Progenitor cell of endocrine pancreas (in vitro differentiated cells): ENCODE data around the gene BACE2. TPM values are rescaled to one million over a fixed set of nuclear protein-coding genes. Genes with fewer than 3 reads are reported as not detected.
"Not testable (repeated sequence)": the region's sequence is repeated elsewhere in the genome, so short reads cannot be mapped to it uniquely, and the experiment has no call there.

Experiments
- DNase-seq: peaks from one replicate; pipeline ENCODE4 v3.0.0; 2021; ENCODE audit warnings: low spot score; ENCODE audit not compliant: unreplicated experiment
- H3K27ac Mint-ChIP-seq: 2 replicates; pipeline ENCODE4 v1.8.0; 2021; ENCODE audit warnings: mild to moderate bottlenecking, moderate library complexity, mixed read lengths
- H3K27me3 Mint-ChIP-seq: 2 replicates; pipeline ENCODE4 v1.8.0; 2021; ENCODE audit warnings: mixed read lengths
- H3K36me3 Mint-ChIP-seq: 2 replicates; pipeline ENCODE4 v1.8.0; 2022; ENCODE audit warnings: mixed read lengths; ENCODE audit not compliant: insufficient read depth
- H3K4me1 Mint-ChIP-seq: 2 replicates; pipeline ENCODE4 v1.8.0; 2021; ENCODE audit warnings: low read depth, mixed read lengths
- H3K4me3 Mint-ChIP-seq: 2 replicates; pipeline ENCODE4 v1.8.0; 2021; ENCODE audit warnings: low read depth, mild to moderate bottlenecking, moderate library complexity, mixed read lengths
- H3K9me3 Mint-ChIP-seq: 2 replicates; pipeline ENCODE4 v1.8.0; 2021; ENCODE audit warnings: low read depth, mixed read lengths
- total RNA-seq: library from RNA; stranded (reverse); gene quantifications from 2 replicates; pipeline ENCODE4 v1.2.1, GENCODE V29; 2021
- TF ChIP-seq, protein P1 (sequence below): fragments of 200-600 bp; sonication (generic); IDR thresholded peaks from one replicate; pipeline ENCODE4 v1.5.0; 2021; ENCODE audit warnings: antibody characterized with exemption, mild to moderate bottlenecking; ENCODE audit not compliant: unreplicated experiment

BACE2 gene
- total RNA-seq, 1 donor from 2014 or later = 13.4 TPM

DNA sequence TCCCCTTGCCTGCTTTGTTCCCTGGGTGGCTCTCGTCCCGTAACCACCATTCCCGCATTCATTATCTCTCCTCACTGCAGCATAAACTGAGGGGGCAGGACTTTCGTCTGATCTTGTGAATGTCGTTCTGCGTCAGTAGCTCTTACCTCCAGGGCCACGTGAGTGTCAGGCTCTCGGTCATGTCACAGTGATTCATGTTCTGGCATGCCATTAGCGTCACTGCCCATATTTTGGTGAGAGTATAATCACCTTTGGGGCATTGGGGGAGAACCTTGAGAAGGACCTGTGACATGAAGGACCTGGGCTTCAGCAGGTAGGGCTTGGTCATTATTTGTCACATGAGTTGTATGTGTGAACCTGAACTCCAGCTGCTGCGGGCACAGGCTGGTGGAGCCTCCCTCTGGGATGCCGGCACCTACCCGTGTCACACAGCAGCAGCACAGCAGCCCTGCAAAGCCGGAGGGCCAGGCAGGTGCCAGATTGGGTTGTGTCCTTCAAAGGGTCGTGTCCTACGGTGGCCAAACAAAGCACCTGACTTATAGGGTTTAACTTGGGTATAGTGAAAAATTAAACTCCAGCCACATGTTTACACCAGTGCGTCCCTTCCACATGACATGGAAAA is 68.5 kb downstream of the BACE2 start:
- no peak for DNase-seq
- H3K27ac Mint-ChIP-seq = no peak overlapping the region
- peaks cover 5% of the 10 kb centered on the region for H3K4me1 Mint-ChIP-seq
- H3K4me3 Mint-ChIP-seq = no peak overlapping the region
- H3K9me3 Mint-ChIP-seq = no peaks in the 10 kb centered on the region
- TF ChIP-seq, protein P1, sequence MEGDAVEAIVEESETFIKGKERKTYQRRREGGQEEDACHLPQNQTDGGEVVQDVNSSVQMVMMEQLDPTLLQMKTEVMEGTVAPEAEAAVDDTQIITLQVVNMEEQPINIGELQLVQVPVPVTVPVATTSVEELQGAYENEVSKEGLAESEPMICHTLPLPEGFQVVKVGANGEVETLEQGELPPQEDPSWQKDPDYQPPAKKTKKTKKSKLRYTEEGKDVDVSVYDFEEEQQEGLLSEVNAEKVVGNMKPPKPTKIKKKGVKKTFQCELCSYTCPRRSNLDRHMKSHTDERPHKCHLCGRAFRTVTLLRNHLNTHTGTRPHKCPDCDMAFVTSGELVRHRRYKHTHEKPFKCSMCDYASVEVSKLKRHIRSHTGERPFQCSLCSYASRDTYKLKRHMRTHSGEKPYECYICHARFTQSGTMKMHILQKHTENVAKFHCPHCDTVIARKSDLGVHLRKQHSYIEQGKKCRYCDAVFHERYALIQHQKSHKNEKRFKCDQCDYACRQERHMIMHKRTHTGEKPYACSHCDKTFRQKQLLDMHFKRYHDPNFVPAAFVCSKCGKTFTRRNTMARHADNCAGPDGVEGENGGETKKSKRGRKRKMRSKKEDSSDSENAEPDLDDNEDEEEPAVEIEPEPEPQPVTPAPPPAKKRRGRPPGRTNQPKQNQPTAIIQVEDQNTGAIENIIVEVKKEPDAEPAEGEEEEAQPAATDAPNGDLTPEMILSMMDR = no peak
- no peaks in the 10 kb centered on the region for H3K27me3 Mint-ChIP-seq
- H3K36me3 Mint-ChIP-seq = peaks cover 5% of the 10 kb centered on the region

DNA sequence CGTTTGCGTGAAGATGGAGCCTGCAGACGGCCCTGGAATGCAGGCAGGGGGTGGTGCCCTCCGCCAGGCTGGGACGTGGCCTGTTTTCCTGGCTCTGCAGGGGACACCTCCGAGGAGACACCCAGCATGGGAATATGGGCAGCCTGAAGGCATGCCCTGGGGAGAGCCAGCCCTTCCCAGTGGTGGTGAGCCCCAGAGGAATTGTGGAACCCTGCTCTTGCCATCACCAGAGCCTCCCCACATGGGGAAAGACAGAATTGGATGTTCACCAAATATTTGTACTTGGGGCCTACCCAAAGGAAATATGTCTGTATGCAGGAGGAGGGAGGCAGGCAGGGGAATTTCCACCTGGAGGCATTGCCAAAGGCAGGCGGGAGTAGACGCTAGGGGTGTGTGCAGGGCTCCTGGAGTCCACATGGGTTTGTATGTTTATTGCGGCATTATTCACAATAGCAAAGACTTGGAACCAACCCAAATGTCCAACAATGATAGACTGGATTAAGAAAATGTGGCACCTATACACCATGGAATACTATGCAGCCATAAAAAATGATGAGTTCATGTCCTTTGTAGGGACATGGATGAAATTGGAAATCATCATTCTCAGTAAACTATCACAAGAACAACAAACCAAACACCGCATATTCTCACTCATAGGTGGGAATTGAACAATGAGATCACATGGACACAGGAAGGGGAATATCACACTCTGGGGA is 70.3 kb downstream of the BACE2 start:
- H3K9me3 Mint-ChIP-seq, H3K4me1 Mint-ChIP-seq, H3K27me3 Mint-ChIP-seq, H3K36me3 Mint-ChIP-seq, DNase-seq, H3K27ac Mint-ChIP-seq, H3K4me3 Mint-ChIP-seq: not testable (repeated sequence)

DNA sequence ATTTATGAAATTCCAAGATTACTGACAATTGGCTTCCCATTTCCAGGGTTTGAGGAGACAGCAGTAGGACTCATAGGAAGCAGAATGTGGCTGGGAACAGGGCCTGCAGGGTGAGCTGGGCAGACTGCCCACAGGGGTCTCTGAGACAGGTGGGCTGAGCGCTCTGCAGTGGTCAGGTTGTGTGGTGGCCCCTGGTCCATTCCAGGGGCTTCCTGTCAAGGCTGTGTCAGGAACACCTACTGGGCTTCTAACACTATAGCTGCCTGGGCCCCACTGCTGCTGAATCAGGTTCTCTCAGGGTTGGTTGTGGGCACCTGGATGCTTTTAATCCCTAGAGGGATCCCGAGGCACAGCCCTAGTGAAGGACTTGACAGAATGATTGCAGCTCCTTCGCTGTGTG is 72.1 kb downstream of the BACE2 start:
- Mint-ChIP-seq H3K4me1 (peaks cover 5% of the 10 kb centered on the region), H3K9me3 (no peaks in the 10 kb centered on the region), H3K27me3 (no peaks in the 10 kb centered on the region), H3K4me3 (no peak overlapping the region), H3K27ac (peak overlapping the region; percentile 23), H3K36me3 (peaks cover 6% of the 10 kb centered on the region)
- no peak for DNase-seq
- TF ChIP-seq, protein P1 = no peak

DNA sequence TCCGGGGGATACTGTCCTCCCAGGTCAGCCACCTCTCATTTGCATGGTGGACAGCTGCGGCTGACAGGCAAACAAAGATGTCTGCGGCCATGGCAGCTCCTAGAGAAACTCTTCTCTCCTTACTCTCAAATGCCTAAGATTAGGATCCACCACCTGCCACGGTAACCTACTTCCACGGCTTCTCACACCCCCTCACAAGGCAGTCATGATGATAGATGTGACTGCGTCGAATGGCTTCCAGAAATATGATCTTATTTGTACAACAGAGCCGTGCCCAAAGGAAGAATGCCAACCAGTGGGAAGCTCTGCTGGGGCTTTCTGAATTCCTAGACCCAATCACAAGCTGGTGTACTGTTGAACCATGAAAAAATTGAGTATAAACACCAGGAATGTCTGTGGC is 73.4 kb downstream of the BACE2 start:
- Mint-ChIP-seq H3K4me3 (no peak overlapping the region), H3K27ac (no peak overlapping the region), H3K4me1 (peaks cover 5% of the 10 kb centered on the region), H3K36me3 (peaks cover 6% of the 10 kb centered on the region), H3K27me3 (no peaks in the 10 kb centered on the region), H3K9me3 (no peaks in the 10 kb centered on the region)
- TF ChIP-seq, protein P1 = no peak
- no peak for DNase-seq

DNA sequence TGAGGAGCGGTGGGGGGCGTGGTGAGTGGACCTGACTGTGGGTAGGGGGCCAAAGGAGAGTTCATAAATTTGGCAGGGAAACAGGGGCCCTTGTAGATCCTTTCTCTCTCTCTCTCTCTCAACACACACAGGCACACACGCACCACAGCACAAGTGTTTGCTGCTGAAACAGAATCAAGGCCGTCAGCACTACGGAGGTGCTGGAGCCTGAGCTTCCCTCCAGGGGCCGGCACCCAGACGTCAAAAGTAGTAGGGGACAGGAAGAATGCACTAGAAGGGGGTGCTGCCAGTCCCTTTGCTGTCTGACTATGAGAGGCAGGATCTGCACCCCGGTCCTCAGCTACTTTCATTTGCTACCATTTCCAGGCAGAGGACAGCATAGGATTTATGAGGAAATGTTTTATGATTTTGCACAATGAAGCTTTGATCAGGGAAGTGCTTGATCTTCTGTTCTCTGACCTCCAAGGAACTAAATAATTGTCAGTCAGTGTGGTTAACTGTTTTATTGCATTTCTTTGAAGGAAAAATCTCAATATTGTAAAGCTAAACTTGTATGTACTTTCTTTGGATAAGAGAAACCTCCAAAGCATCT is 74.4 kb downstream of the BACE2 start:
- Mint-ChIP-seq H3K27me3 (no peaks in the 10 kb centered on the region), H3K27ac (no peak overlapping the region), H3K9me3 (no peaks in the 10 kb centered on the region), H3K36me3 (peaks cover 10% of the 10 kb centered on the region), H3K4me3 (no peak overlapping the region), H3K4me1 (peaks cover 5% of the 10 kb centered on the region)
- DNase-seq = no peak
- TF ChIP-seq, protein P1 = no peak

DNA sequence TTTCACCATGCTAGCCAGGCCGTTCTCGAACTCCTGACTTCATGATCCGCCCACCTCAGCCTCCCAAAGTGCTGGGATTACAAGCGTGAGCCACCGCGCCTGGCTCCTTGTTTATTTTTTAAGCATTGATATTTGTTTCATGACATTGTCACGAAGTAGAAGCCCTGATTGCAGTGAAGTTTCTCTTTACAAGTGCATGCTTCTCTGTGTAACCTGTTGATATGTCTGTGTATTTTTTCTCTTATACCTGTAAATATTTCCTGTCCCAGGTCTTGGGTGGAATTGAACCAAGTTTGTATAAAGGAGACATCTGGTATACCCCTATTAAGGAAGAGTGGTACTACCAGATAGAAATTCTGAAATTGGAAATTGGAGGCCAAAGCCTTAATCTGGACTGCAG is 75.1 kb downstream of the BACE2 start:
- peaks cover 5% of the 10 kb centered on the region for H3K4me1 Mint-ChIP-seq
- no peaks in the 10 kb centered on the region for H3K27me3 Mint-ChIP-seq
- H3K27ac Mint-ChIP-seq = no peak overlapping the region
- TF ChIP-seq, protein P1 = no peak
- DNase-seq = no peak
- no peaks in the 10 kb centered on the region for H3K9me3 Mint-ChIP-seq
- peaks cover 10% of the 10 kb centered on the region for H3K36me3 Mint-ChIP-seq
- H3K4me3 Mint-ChIP-seq = no peak overlapping the region

DNA sequence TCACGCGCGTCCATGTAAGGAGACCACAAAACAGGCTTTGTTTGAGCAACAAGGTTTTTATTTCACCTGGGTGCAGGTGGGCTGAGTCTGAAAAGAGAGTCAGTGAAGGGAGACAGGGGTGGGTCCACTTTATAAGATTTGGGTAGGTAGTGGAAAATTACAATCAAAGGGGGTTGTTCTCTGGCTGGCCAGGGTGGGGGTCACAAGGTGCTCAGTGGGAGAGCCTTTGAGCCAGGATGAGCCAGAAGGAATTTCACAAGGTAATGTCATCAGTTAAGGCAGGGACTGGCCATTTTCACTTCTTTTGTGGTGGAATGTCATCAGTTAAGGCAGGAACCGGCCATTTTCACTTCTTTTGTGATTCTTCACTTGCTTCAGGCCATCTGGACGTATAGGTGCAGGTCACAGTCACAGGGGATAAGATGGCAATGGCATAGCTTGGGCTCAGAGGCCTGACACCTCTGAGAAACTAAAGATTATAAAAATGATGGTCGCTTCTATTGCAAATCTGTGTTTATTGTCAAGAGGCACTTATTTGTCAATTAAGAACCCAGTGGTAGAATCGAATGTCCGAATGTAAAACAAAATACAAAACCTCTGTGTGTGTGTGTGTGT is 76.4 kb downstream of the BACE2 start:
- not testable (repeated sequence) for H3K27me3 Mint-ChIP-seq, DNase-seq, H3K4me1 Mint-ChIP-seq, H3K4me3 Mint-ChIP-seq, H3K27ac Mint-ChIP-seq, H3K9me3 Mint-ChIP-seq
- H3K36me3 Mint-ChIP-seq = peaks cover 15% of the 10 kb centered on the region
